ENCODE data around the gene PAF1. TPM values are rescaled to one million over a fixed set of nuclear protein-coding genes. Genes with fewer than 3 reads are reported as not detected.
A peak's percentile ranks its signal among the peaks of the same experiment; 100 is the strongest.

Gene PAF1
- total and polyA plus RNA-seq, 4 donors = 13.7 to 29.4 (median 18.9) TPM

DNA sequence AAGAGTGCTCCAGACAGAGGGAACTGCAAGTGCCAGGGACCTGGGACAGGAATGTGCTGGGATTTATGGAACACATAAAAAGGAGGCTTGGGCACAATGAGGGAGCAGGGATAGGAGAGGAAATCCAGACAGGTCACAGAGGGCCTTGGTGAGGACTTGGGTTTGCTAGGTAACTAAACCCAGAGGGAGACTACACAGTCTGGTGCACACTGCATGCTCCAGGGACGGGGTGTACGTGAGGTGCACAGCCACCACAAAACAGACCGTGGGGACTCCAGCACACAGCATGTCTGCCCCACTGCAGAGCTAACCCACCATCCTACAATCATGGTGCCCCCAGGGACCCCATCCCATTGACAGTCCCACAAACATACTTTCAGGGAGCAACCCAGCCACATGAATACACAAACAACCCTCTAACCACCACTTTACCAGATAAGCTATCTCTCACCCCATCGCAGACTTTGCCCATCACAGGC, 10.2 kb upstream of the PAF1 start:
- peak overlapping the region; percentile 23 to 57 for H3K9ac ChIP-seq (ENCODE audit: low read depth in 1 of 2, low read length in 2 of 2)
- TF ChIP-seq FOXA1 (IDR thresholded peaks at IDR 0.05) = no peak
- TF ChIP-seq GABPA (IDR thresholded peaks at IDR 0.05 in 1 of 2, conservative IDR thresholded peaks at IDR 0.05 in 1 of 2) = no peak
- TF ChIP-seq, protein P1, sequence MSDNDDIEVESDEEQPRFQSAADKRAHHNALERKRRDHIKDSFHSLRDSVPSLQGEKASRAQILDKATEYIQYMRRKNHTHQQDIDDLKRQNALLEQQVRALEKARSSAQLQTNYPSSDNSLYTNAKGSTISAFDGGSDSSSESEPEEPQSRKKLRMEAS (IDR thresholded peaks at IDR 0.05) = no peak
- TF ChIP-seq, protein P2, sequence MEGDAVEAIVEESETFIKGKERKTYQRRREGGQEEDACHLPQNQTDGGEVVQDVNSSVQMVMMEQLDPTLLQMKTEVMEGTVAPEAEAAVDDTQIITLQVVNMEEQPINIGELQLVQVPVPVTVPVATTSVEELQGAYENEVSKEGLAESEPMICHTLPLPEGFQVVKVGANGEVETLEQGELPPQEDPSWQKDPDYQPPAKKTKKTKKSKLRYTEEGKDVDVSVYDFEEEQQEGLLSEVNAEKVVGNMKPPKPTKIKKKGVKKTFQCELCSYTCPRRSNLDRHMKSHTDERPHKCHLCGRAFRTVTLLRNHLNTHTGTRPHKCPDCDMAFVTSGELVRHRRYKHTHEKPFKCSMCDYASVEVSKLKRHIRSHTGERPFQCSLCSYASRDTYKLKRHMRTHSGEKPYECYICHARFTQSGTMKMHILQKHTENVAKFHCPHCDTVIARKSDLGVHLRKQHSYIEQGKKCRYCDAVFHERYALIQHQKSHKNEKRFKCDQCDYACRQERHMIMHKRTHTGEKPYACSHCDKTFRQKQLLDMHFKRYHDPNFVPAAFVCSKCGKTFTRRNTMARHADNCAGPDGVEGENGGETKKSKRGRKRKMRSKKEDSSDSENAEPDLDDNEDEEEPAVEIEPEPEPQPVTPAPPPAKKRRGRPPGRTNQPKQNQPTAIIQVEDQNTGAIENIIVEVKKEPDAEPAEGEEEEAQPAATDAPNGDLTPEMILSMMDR (IDR thresholded peaks at IDR 0.05; ENCODE audit: low read depth, low read length, missing input control) = no peak
- no peak for TF ChIP-seq JUND (IDR thresholded peaks at IDR 0.05)
- TF ChIP-seq, protein P3, sequence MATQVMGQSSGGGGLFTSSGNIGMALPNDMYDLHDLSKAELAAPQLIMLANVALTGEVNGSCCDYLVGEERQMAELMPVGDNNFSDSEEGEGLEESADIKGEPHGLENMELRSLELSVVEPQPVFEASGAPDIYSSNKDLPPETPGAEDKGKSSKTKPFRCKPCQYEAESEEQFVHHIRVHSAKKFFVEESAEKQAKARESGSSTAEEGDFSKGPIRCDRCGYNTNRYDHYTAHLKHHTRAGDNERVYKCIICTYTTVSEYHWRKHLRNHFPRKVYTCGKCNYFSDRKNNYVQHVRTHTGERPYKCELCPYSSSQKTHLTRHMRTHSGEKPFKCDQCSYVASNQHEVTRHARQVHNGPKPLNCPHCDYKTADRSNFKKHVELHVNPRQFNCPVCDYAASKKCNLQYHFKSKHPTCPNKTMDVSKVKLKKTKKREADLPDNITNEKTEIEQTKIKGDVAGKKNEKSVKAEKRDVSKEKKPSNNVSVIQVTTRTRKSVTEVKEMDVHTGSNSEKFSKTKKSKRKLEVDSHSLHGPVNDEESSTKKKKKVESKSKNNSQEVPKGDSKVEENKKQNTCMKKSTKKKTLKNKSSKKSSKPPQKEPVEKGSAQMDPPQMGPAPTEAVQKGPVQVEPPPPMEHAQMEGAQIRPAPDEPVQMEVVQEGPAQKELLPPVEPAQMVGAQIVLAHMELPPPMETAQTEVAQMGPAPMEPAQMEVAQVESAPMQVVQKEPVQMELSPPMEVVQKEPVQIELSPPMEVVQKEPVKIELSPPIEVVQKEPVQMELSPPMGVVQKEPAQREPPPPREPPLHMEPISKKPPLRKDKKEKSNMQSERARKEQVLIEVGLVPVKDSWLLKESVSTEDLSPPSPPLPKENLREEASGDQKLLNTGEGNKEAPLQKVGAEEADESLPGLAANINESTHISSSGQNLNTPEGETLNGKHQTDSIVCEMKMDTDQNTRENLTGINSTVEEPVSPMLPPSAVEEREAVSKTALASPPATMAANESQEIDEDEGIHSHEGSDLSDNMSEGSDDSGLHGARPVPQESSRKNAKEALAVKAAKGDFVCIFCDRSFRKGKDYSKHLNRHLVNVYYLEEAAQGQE (IDR thresholded peaks at IDR 0.05) = no peak
- TF ChIP-seq, protein P4, sequence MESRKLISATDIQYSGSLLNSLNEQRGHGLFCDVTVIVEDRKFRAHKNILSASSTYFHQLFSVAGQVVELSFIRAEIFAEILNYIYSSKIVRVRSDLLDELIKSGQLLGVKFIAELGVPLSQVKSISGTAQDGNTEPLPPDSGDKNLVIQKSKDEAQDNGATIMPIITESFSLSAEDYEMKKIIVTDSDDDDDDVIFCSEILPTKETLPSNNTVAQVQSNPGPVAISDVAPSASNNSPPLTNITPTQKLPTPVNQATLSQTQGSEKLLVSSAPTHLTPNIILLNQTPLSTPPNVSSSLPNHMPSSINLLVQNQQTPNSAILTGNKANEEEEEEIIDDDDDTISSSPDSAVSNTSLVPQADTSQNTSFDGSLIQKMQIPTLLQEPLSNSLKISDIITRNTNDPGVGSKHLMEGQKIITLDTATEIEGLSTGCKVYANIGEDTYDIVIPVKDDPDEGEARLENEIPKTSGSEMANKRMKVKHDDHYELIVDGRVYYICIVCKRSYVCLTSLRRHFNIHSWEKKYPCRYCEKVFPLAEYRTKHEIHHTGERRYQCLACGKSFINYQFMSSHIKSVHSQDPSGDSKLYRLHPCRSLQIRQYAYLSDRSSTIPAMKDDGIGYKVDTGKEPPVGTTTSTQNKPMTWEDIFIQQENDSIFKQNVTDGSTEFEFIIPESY (IDR thresholded peaks at IDR 0.05) = no peak
- TF ChIP-seq TAF1 (conservative IDR thresholded peaks at IDR 0.05) = no peak
- no peak for TF ChIP-seq HNF4G (IDR thresholded peaks at IDR 0.05)
- no peak for TF ChIP-seq RXRA (IDR thresholded peaks at IDR 0.05)
- TF ChIP-seq FOXA2 (IDR thresholded peaks at IDR 0.05) = no peak
- no peak for TF ChIP-seq NR2F2 (IDR thresholded peaks at IDR 0.05)
- no peak overlapping the region for H3K4me3 ChIP-seq (ENCODE audit: low read depth in 1 of 3, low read length in 3 of 3)
- peak overlapping the region; percentile 96 to 98 for H3K27ac ChIP-seq (ENCODE audit: low read depth in 1 of 2, low read length in 2 of 2)
- no peaks in the 10 kb centered on the region for H3K27me3 ChIP-seq (ENCODE audit: control insufficient read depth in 4 of 4, insufficient read depth in 4 of 4, low read length in 3 of 4)
- WGBS = 44% methylated on average over 4 of the region's 4 CpGs
- H3K4me1 ChIP-seq (ENCODE audit: control insufficient read depth in 4 of 4, insufficient read depth in 4 of 4, low read length in 3 of 4) = peaks cover 24 to 47% (median 34%) of the 10 kb centered on the region in 4 donors
- no peak for DNase-seq (ENCODE audit: low spot score)
- no peaks in the 10 kb centered on the region for H3K9me3 ChIP-seq (ENCODE audit: control insufficient read depth in 4 of 4, low read length in 3 of 4)
- H3K36me3 ChIP-seq (ENCODE audit: control insufficient read depth in 4 of 4, insufficient read depth in 3 of 4, low read depth in 1 of 4, low read length in 3 of 4) = no peaks in the 10 kb centered on the region

DNA sequence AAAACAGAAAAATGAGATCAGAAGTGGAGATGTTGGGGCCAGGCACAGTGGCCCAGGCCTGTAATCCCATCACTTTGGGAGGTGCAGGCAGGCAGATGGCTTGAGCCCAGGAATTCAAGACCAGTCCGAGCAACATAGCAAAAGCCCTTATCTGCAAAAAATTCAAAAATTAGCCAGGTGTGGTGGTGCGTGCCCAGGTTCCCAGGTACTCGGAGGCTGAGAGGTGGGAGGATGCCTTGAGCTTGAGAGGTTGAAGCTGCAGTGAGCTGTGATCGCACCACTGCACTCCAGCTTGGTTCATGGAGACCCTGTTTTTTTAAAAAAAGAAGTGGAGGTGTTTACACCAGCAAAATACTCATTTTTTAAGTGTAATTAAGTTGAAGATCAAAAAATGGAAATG, 9.2 kb upstream of the PAF1 start:
- Histone ChIP-seq H3K36me3 (ENCODE audit: control insufficient read depth in 4 of 4, insufficient read depth in 3 of 4, low read depth in 1 of 4, low read length in 3 of 4) (peaks cover 0 to 3% (median 0%) of the 10 kb centered on the region in 4 donors), H3K27me3 (ENCODE audit: control insufficient read depth in 4 of 4, insufficient read depth in 4 of 4, low read length in 3 of 4) (no peaks in the 10 kb centered on the region), H3K4me3 (ENCODE audit: low read depth in 1 of 3, low read length in 3 of 3) (no peak overlapping the region), H3K9ac (ENCODE audit: low read depth in 1 of 2, low read length in 2 of 2) (no peak overlapping the region), H3K9me3 (ENCODE audit: control insufficient read depth in 4 of 4, low read length in 3 of 4) (no peaks in the 10 kb centered on the region), H3K4me1 (ENCODE audit: control insufficient read depth in 4 of 4, insufficient read depth in 4 of 4, low read length in 3 of 4) (peaks cover 21 to 47% (median 32%) of the 10 kb centered on the region in 4 donors), H3K27ac (ENCODE audit: low read depth in 1 of 2, low read length in 2 of 2) (peak overlapping the region; percentile 75 to 98)
- TF ChIP-seq, protein P4 (IDR thresholded peaks at IDR 0.05) = no peak
- TF ChIP-seq, protein P2 (IDR thresholded peaks at IDR 0.05; ENCODE audit: low read depth, low read length, missing input control) = no peak
- TF ChIP-seq SP1 (IDR thresholded peaks at IDR 0.05) = no peak
- TF ChIP-seq RAD21 (IDR thresholded peaks at IDR 0.05) = no peak
- no peak for TF ChIP-seq NR2F2 (IDR thresholded peaks at IDR 0.05)
- no peak for TF ChIP-seq FOXA1 (IDR thresholded peaks at IDR 0.05)
- TF ChIP-seq, protein P5, sequence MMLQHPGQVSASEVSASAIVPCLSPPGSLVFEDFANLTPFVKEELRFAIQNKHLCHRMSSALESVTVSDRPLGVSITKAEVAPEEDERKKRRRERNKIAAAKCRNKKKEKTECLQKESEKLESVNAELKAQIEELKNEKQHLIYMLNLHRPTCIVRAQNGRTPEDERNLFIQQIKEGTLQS (IDR thresholded peaks at IDR 0.05) = no peak
- TF ChIP-seq EGR1 (IDR thresholded peaks at IDR 0.05; ENCODE audit: low read depth in 2 of 2) = no peak
- no peak for TF ChIP-seq JUND (IDR thresholded peaks at IDR 0.05)
- TF ChIP-seq, protein P1 (IDR thresholded peaks at IDR 0.05) = no peak
- no peak for TF ChIP-seq HNF4G (IDR thresholded peaks at IDR 0.05)
- no peak for TF ChIP-seq YY1 (IDR thresholded peaks at IDR 0.05)
- WGBS = 94% methylated on average over 4 of the region's 4 CpGs
- no peak for DNase-seq (ENCODE audit: low spot score)

All from liver (tissue), 9 donors.